ENCODE results near the gene DNASE1. TPM values are rescaled to one million over a fixed set of nuclear protein-coding genes. Genes with fewer than 3 reads are reported as not detected.

The DNASE1 gene
- total and polyA plus RNA-seq, 9 of the 15 experiments (the other 6 are each of a cell fraction or from before 2014, with no cell fraction given), result 0.53 to 10.1 (median 5.9) TPM

GRCh38 chr16:3665508-3665907 is 11.0 kb downstream of the DNASE1 start:
- DNase-seq (ENCODE audit: extremely low read depth in 1 of 4, low spot score in 3 of 4), result no peak
- Histone ChIP-seq H3K9me1 (ENCODE audit: control insufficient read depth, insufficient read depth, low read length) (no peaks in the 10 kb centered on the region), H3K4me1 (replicated peaks in 1 of 2; ENCODE audit: control insufficient read depth in 2 of 2, insufficient read depth in 2 of 2, low read length in 2 of 2) (peaks cover 0 to 5% of the 10 kb centered on the region in 2 experiments; a peak in 2 of 5 replicates), H3K27me3 (ENCODE audit: control insufficient read depth in 2 of 2, insufficient read depth in 2 of 2, low read length in 2 of 2) (no peaks in the 10 kb centered on the region), H3K27ac (ENCODE audit: extremely low read depth, low read depth, low read length) (no peak overlapping the region), H3K9me3 (replicated peaks; ENCODE audit: control insufficient read depth, insufficient read depth, low read depth, low read length) (no peaks in the 10 kb centered on the region), H3K4me2 (ENCODE audit: insufficient read depth, low read length) (no peak overlapping the region), H3K79me2 (ENCODE audit: control insufficient read depth, insufficient read depth, low read length) (no peaks in the 10 kb centered on the region), H2AFZ (ENCODE audit: low read depth, low read length) (no peak overlapping the region), H3K9ac (ENCODE audit: insufficient read depth in 1 of 2, low read depth in 2 of 2, low read length in 2 of 2) (no peak overlapping the region), H3K36me3 (ENCODE audit: control insufficient read depth, insufficient read depth, low read length) (peaks cover 87% of the 10 kb centered on the region; the same call in 2 of the 3 replicates), H4K20me1 (replicated peaks; ENCODE audit: control insufficient read depth, insufficient read depth, low read length) (no peaks in the 10 kb centered on the region; the same call in 1 of the 2 replicates), H3K4me3 (no peak overlapping the region)
- ChIA-PET POLR2A (no interaction called here), CTCF (ENCODE audit: low intra/inter-chr PET ratio) (no interaction called here)
- ATAC-seq, result no peak
- TF ChIP-seq POLR2G (IDR thresholded peaks at IDR 0.05; ENCODE audit: low read depth, low read length) (0 out of 2 replicates have a peak, but pooled peaks have one; percentile 20), CTCF (IDR thresholded peaks at IDR 0.05 in 2 of 3, conservative IDR thresholded peaks at IDR 0.05 in 1 of 3; ENCODE audit: insufficient read depth in 2 of 3, low read depth in 1 of 3, low read length in 3 of 3) (0 out of 6 replicates have a peak, but pooled peaks of 1 of the 3 experiments have one; percentile 15), ELF4 (CRISPR knock-in tag; IDR thresholded peaks at IDR 0.05) (no peak)
- no peak for FAIRE-seq
- in situ Hi-C loops (cut with MboI) (no loop called here), intact Hi-C loops (cut with micrococcal nuclease) (no loop called here)
- BruUV-seq (replicated peaks), result no TSS peak
- WGBS (ENCODE audit: insufficient coverage, low coverage, missing lambda C conversion rate), result 90% methylated on average over 5 of the region's 6 CpGs
